Panc1 (cell line): ENCODE results near the gene MARCKSL1.

Experiments
- POLR2AphosphoS5 ChIP-seq: IDR thresholded peaks from 2 replicates; pipeline ENCODE4 v1.6.1; 2012; ENCODE audit warnings: mild to moderate bottlenecking, low read depth, low read length, moderate library complexity
- TCF7L2 ChIP-seq: IDR thresholded peaks from 2 replicates; pipeline ENCODE4 v1.6.1; 2011; ENCODE audit warnings: mild to moderate bottlenecking, low read depth, low read length, inconsistent platforms
- TF ChIP-seq, protein P1 (sequence below): fragments of 450-650 bp; IDR thresholded peaks from 2 replicates; pipeline ENCODE4 v1.5.1; 2017; ENCODE audit warnings: mild to moderate bottlenecking

GRCh38 chr1:32352831-32353383 lies 16.9 kb upstream of the MARCKSL1 start:
- TF ChIP-seq, protein P1, sequence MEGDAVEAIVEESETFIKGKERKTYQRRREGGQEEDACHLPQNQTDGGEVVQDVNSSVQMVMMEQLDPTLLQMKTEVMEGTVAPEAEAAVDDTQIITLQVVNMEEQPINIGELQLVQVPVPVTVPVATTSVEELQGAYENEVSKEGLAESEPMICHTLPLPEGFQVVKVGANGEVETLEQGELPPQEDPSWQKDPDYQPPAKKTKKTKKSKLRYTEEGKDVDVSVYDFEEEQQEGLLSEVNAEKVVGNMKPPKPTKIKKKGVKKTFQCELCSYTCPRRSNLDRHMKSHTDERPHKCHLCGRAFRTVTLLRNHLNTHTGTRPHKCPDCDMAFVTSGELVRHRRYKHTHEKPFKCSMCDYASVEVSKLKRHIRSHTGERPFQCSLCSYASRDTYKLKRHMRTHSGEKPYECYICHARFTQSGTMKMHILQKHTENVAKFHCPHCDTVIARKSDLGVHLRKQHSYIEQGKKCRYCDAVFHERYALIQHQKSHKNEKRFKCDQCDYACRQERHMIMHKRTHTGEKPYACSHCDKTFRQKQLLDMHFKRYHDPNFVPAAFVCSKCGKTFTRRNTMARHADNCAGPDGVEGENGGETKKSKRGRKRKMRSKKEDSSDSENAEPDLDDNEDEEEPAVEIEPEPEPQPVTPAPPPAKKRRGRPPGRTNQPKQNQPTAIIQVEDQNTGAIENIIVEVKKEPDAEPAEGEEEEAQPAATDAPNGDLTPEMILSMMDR: no peak
- TF ChIP-seq POLR2AphosphoS5 (no peak), TCF7L2 (no peak)
